ENCODE results near the gene PAWR.
"Not testable (repeated sequence)": the region's sequence is repeated elsewhere in the genome, so short reads cannot be mapped to it uniquely, and the experiment has no call there.

The PAWR gene

DNA sequence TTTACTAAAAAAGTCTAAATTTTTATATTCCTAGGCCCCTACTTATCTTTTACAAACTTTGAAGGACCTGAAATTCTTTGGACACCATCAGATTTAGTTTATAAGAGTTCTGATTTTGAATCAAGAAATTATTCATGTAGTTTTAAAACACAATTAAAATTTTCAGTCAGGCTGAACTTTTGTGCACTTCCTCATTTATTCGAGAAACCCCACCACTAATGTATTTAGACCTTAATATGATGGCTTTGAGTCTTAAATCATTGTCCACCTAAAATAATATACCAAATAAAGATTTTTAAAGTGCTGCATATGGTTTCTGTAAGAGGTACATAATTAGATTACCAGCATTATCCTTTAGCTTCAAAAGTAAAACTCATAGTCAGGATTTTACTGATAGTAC is 103.4 kb downstream of the PAWR start:
- DNase-seq = no peak

DNA sequence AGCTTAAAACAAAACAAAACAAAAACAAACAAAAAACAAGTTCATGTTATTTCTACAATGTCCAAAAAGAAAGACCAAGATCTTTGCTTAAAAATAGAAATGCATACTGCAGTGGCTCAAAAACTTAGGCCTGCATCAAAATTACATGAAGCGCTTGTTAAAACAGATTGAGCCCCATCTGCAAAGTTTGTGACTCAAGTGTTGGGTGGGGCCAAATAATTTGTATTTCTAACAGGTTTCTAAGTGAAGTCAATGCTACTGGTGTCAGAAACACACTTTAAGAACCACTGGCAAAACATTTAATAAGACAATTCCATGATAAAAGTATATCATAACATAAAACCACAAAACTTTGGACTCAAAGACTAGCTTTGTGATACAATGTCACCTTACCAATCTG is 105.6 kb downstream of the PAWR start:
- no peak for DNase-seq

DNA sequence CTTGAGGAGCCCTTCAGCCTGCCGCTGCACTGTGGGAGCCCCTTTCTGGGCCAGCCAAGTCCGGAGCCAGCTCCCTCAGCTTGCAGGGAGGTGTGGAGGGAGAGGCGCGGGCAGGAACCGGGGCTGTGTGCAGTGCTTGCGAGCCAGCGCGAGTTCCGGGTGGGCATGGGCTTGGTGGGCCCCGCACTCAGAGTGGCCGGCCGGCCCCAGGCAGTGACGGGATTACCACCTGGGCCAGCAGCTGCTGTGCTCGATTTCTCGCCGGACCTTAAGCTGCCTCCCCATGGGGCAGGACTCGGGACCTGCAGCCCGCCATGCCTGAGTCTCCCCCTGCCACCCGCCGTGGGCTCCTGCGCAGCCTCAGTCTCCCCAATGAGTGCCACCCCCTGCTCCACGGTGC is 116.9 kb downstream of the PAWR start:
- no peak for DNase-seq

- no peak for DNase-seq
Observed at GRCh38 chr12:79569679-79570078, 121.1 kb downstream of the PAWR start.

DNA sequence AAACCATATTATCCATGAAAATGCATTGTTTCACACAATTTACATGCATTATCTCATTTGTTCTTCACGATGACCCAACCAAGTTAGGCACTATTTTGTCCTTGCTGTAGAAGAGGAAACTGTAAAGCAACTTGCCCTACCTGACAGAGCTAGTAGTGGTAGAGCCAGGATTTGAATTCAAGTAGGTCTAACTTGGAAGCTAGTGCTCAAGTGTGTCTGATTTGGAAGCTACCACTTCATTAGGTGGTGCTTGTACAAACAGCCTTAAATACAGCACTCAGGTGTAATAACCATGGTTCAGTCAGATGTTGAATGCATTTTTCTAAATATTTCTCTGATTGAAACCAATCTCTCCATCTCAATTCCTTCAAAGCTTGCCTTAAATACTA is 123.6 kb downstream of the PAWR start:
- no peak for DNase-seq

- no peak for DNase-seq
Observed at GRCh38 chr12:79566452-79567174, 124.2 kb downstream of the PAWR start.

- DNase-seq = not testable (repeated sequence)
Observed at GRCh38 chr12:79564727-79565350, 125.9 kb downstream of the PAWR start.

GRCh38 chr12:79563021-79563740 is 127.6 kb downstream of the PAWR start:
- no peak for DNase-seq

GRCh38 chr12:79561401-79562132 is 129.2 kb downstream of the PAWR start:
- DNase-seq = no peak

- no peak for DNase-seq
Observed at GRCh38 chr12:79560225-79560889, 130.4 kb downstream of the PAWR start.

DNA sequence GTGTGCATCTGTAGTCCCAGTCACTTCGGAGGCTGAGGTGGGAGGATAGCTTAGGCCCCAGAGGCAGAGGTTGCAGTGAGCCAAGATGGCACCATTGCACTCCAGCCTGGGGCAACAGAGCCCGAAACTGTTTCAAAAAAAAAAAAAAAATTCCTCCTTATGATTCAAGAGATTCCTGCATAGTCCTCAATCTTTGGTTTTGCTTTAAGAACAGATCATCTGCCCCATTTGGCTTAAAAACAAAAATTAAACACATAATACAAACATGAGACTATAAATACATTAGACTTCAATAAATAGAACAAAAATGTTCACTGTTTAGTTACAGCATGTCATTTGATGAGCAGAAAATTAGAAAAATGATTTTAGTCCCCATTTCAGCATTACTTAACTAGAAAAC is 131.2 kb downstream of the PAWR start:
- no peak for DNase-seq

DNA sequence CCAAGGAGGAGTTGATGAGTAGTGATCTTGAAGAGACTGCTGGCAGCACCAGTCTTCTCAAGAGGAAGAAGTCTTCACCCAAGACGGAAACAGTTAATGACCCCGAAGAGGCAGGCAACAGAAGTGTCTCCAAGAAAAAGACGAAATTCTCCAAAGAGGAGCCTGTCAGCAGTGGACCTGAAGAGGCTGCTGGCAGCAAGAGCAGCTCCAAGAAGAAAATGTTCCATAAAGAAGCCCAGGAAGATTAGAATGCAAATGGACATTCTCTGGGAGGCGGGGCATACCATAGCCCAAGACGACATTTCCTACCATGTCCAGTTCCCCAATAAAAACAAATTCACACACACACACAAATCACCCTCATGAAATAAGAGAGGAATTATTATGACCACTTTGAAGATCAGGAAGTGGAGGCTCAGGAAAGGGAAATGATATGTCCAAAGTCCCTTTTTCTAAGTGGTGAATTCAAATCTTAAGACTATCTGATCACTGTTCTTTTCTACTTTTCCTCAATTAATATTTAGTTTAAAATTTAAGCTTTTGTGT is 131.8 kb downstream of the PAWR start:
- DNase-seq = no peak

DNA sequence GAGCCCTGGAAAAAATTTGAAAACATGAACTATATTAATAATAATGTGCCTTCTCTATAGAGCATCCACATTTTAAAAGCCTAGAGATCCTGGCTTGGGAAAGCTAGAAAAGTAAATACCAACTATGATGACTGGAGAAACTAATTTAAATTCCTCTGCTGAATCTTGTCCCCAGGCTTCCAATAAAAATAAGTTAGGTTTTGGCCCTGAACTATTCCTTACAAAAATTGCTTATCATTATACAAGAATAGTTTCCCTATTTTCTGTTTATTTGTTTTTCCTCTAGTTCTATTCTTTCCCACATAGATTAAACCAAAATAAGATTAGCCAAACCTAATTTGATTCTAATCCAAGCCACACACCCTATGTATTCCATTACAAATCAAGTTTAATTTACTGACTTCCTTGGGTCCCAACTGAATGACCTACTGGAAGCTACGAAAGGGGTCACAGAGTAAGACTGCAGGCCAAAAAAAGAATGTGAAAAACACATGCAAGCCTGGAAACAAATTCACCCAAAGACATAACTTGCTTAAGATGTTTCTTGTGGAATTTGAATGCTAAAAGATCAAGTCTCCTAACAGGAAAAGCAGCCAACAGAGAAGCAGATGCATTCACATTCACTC is 133.0 kb downstream of the PAWR start:
- no peak for DNase-seq

- DNase-seq = peak; percentile 37
Observed at GRCh38 chr12:79555028-79555925, 135.5 kb downstream of the PAWR start.

- no peak for DNase-seq
Observed at GRCh38 chr12:79553863-79554574, 136.7 kb downstream of the PAWR start.

DNA sequence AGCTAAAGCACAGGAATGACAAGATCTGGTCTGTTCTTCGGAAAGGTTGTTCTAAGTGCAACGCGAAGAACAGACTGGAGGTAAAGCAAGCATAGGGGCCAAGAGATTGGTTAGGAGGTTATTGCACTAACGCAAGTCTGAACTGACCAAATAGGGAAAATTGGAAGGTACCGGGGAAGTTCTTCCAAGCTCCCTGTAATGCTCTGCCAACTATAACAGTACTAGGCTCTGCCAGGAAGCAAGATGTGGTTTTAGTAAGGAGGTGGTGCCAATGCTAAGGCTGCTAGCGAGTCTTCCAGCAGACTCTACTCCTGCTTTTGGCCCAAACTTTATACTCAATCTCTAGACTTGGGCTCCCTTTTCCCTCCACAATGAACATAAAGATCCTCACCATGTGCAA is 138.6 kb downstream of the PAWR start:
- no peak for DNase-seq

DNA sequence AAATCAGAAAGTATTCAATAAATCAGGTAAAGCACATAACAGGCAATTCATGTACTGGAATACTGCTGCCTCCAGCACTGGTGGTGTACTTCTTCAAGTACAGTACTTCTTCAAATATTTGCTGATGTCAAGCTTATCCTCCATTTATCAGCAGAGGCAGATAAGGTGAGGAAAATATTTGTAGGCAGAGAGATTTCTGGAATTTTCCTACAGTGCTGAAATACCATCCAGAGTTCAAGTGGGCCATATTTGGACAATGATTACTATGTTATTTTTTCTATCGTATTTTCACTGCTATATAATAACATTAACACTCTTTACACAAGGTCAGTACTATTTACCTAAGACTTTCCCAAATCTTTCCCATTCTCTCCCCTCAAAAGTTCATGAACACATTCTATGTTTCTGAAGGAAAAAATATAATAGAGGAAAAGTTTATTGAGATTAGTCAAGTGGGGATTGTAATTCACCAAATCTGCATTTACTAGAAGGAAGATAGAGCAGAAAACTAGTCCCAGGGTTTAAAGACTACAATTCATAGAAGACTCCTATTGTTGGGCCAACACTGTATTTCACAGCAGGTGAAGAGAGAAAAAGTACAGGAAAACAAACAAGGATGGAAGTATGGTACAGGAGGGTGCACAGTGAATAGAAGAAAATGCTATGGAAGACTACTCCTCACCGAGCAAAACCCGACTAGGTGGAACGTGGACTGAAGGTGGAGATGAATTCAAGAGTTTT is 141.1 kb downstream of the PAWR start:
- no peak for DNase-seq

DNA sequence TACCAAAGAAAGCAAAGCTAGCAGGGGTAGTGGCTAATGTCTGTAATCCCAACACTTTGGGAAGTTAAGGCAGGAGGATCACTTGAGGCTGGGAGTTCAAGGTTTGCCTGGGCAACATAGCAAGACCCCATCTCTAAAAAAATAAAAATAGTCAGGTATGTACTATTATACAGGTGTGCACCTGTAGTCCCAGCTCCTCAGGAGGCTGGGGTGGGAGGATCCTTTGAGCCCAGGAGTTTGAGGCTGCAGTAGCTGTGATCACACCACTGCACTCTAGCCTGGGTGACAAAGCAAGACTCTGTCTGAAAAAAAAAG is 142.2 kb downstream of the PAWR start:
- no peak for DNase-seq

DNA sequence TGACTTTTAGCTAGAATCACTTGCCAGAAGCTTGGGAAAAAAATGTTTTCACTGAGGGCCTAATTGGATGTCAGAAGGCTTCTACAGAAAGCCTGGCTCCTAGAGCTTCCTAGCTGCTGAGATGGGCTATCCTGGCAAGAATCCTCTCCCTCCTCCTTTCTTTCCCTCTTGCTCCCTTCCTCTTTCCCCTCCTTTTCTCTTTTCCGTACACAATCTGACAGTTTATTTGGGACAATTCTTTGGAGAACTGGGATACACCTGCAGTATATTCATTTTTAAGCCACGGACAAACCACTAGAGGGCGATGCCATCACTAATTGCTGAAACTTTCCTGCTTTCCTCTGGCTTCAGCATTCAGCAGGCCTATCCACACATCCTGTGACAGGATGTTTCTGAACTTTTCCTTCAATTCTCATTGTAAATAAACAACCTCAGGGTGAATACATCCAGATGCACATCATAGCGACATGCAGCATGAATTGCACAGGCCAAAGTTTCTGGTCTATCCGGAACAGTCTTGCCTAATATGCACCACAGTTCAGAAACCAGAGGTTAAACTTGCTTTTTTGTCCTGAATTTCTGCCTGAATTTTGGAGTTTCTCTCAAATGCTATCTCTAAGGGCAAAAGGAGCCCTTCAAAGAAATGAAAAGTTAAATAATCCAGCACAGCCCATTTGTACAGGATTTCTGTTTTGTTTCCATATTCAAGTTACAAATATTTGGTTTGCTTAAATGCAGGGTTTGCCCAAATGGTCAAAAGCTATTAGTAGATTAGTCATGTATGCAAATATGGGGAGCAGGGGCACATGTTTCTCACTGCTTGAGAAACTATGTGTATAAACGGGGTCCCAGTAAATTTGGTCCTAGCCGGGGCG is 142.8 kb downstream of the PAWR start:
- peak; percentile 40 for DNase-seq
